GM04503 (cell line): ENCODE data around the gene HACD2.

Source experiments
- DNase-seq: peaks from one replicate; pipeline ENCODE4 v3.0.0-alpha.2; 2012; ENCODE audit warnings: low read depth

Gene HACD2

GRCh38 chr3:123568875-123569274 lies 16.0 kb downstream of the HACD2 start:
- no peak for DNase-seq

GRCh38 chr3:123568034-123568433 lies 16.8 kb downstream of the HACD2 start:
- no peak for DNase-seq

- DNase-seq = no peak
Measured at GRCh38 chr3:123564056-123564455, 20.8 kb downstream of the HACD2 start.

GRCh38 chr3:123562547-123562946 lies 22.3 kb downstream of the HACD2 start:
- no peak for DNase-seq

GRCh38 chr3:123561188-123561587 lies 23.7 kb downstream of the HACD2 start:
- no peak for DNase-seq

- no peak for DNase-seq
Measured at GRCh38 chr3:123559040-123559861, 25.6 kb downstream of the HACD2 start.

GRCh38 chr3:123553536-123553935 lies 31.3 kb downstream of the HACD2 start:
- DNase-seq = no peak

GRCh38 chr3:123552768-123553167 lies 32.1 kb downstream of the HACD2 start:
- DNase-seq = no peak

GRCh38 chr3:123552095-123552714 lies 32.6 kb downstream of the HACD2 start:
- no peak for DNase-seq

GRCh38 chr3:123547881-123548519 lies 36.9 kb downstream of the HACD2 start:
- no peak for DNase-seq

GRCh38 chr3:123546133-123546755 lies 38.6 kb downstream of the HACD2 start:
- DNase-seq = peak; percentile 21

GRCh38 chr3:123543950-123544349 lies 40.9 kb downstream of the HACD2 start:
- DNase-seq = no peak

- DNase-seq = no peak
Measured at GRCh38 chr3:123540285-123540684, 44.6 kb downstream of the HACD2 start.

GRCh38 chr3:123536153-123536895 lies 48.5 kb downstream of the HACD2 start:
- DNase-seq = no peak

GRCh38 chr3:123535580-123535979 lies 49.3 kb downstream of the HACD2 start:
- peak; percentile 71 for DNase-seq

- no peak for DNase-seq
Measured at GRCh38 chr3:123534264-123534663, 50.6 kb downstream of the HACD2 start.

GRCh38 chr3:123533554-123534159 lies 51.2 kb downstream of the HACD2 start:
- DNase-seq = no peak

GRCh38 chr3:123528130-123528529 lies 56.7 kb downstream of the HACD2 start:
- DNase-seq = no peak

- DNase-seq = no peak
Measured at GRCh38 chr3:123527046-123527445, 57.8 kb downstream of the HACD2 start.

- no peak for DNase-seq
Measured at GRCh38 chr3:123526474-123526873, 58.4 kb downstream of the HACD2 start.

GRCh38 chr3:123525433-123525832 lies 59.4 kb downstream of the HACD2 start:
- no peak for DNase-seq

- DNase-seq = no peak
Measured at GRCh38 chr3:123524981-123525380, 59.9 kb downstream of the HACD2 start.
